HL-60 (cell line): ENCODE measurements around the gene ARMH4.

ENCODE experiments used
- CTCF ChIP-seq: IDR thresholded peaks from one replicate; pipeline ENCODE4 v1.5.1; 2011; ENCODE audit warnings: low read length, control low read depth, inconsistent platforms; ENCODE audit not compliant: insufficient read depth
- GABPA ChIP-seq: IDR thresholded peaks from 2 replicates; pipeline ENCODE4 v1.6.1; 2012; ENCODE audit warnings: low read depth
- POLR2AphosphoS5 ChIP-seq: IDR thresholded peaks from 2 replicates; pipeline ENCODE4 v1.6.1; 2012; ENCODE audit warnings: low read depth
- TF ChIP-seq, protein P1 (sequence below): IDR thresholded peaks from 2 replicates; pipeline ENCODE4 v1.6.1; 2012; ENCODE audit warnings: low read depth; ENCODE audit not compliant: insufficient replicate concordance

DNA sequence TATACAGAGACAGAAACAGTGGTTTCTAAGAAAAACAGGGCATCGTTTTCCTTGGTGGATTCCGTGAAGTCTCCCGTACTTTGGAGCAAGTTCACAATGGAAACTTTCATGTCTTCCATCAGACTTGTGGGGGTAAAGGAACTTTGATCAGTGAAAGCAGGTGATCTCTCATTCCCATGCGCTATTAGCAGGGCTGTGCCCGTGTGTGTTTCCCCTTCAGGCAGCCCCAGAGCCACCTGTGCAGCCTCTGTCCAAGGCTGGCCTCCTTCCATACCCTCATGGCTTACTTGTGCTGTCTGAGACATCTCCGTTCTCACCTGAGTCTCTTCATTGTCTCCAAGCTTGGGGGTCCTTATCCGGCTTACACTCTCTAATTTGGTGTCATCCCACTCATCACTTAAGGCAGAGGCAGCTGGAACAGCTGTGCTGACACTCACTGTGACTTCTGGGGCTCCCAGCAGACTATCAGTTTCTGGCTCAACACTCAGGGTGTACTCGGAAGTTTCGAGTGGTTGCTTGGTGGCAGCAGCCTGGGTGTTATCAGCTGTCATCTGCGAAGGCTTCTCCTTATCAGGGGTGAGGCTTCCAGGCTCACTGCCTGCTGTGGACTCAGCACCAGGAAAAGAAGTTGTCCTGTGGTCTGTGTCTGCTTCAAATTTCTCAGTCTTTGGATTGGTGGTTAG is 13.8 kb downstream of the ARMH4 start:
- TF ChIP-seq CTCF (no peak), POLR2AphosphoS5 (no peak), GABPA (no peak)
- TF ChIP-seq, protein P1, sequence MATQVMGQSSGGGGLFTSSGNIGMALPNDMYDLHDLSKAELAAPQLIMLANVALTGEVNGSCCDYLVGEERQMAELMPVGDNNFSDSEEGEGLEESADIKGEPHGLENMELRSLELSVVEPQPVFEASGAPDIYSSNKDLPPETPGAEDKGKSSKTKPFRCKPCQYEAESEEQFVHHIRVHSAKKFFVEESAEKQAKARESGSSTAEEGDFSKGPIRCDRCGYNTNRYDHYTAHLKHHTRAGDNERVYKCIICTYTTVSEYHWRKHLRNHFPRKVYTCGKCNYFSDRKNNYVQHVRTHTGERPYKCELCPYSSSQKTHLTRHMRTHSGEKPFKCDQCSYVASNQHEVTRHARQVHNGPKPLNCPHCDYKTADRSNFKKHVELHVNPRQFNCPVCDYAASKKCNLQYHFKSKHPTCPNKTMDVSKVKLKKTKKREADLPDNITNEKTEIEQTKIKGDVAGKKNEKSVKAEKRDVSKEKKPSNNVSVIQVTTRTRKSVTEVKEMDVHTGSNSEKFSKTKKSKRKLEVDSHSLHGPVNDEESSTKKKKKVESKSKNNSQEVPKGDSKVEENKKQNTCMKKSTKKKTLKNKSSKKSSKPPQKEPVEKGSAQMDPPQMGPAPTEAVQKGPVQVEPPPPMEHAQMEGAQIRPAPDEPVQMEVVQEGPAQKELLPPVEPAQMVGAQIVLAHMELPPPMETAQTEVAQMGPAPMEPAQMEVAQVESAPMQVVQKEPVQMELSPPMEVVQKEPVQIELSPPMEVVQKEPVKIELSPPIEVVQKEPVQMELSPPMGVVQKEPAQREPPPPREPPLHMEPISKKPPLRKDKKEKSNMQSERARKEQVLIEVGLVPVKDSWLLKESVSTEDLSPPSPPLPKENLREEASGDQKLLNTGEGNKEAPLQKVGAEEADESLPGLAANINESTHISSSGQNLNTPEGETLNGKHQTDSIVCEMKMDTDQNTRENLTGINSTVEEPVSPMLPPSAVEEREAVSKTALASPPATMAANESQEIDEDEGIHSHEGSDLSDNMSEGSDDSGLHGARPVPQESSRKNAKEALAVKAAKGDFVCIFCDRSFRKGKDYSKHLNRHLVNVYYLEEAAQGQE, result no peak
